A549 (cell line): ENCODE measurements around the gene DIS3L2.

Experiments used
- CTCF ChIP-seq: fragments of >200 bp; sonication (Bioruptor Twin); formaldehyde crosslinking; IDR thresholded peaks from 3 replicates; pipeline ENCODE4 v1.5.1; 2016
- EP300 ChIP-seq, 2 experiments: fragments of >200 bp; sonication (Bioruptor Twin); formaldehyde crosslinking; IDR thresholded peaks; 2 replicates in 1 of 2; 3 replicates in 1 of 2; pipeline ENCODE4 v1.6.1; 2016 to 2017
- HDAC2 ChIP-seq: fragments of 200-600 bp; sonication (generic); IDR thresholded peaks from 2 replicates; pipeline ENCODE4 v1.6.1; 2016
- HEYL ChIP-seq: fragments of 250-450 bp; sonication (Bioruptor Pico); IDR thresholded peaks from 2 replicates; pipeline ENCODE4 v1.8.0; 2021; ENCODE audit warnings: mild to moderate bottlenecking, moderate library complexity
- KDM1A ChIP-seq: fragments of 200-600 bp; sonication (generic); IDR thresholded peaks from 2 replicates; pipeline ENCODE4 v1.6.1; 2016; ENCODE audit warnings: low read depth, mild to moderate bottlenecking
- POLR2A ChIP-seq: IDR thresholded peaks from 2 replicates; pipeline ENCODE4 v1.6.1; 2012; ENCODE audit warnings: mild to moderate bottlenecking, low read length

GRCh38 chr2:232372231-232373208 lies 411.0 kb downstream of the DIS3L2 start:
- no peak for TF ChIP-seq KDM1A
- TF ChIP-seq HEYL (CRISPR knock-in tag) = no peak
- no peak for TF ChIP-seq CTCF
- TF ChIP-seq POLR2A = no peak
- TF ChIP-seq EP300 (IDR thresholded peaks at IDR 0.05) = no peak
- TF ChIP-seq HDAC2 = no peak
